GM18867 (cell line): ENCODE results near the gene NAV2.

Source experiments
- ATAC-seq: cut with Tn5 transposase; IDR thresholded peaks from one replicate; pipeline ENCODE4 v1.9.1; 2021; ENCODE audit warnings: mild to moderate bottlenecking, moderate library complexity; ENCODE audit not compliant: unreplicated experiment

The NAV2 gene

GRCh38 chr11:19739872-19740271 lies 27.2 kb downstream of the NAV2 start:
- ATAC-seq = no peak

GRCh38 chr11:19740586-19740985 lies 27.9 kb downstream of the NAV2 start:
- no peak for ATAC-seq

GRCh38 chr11:19742588-19743292 lies 30.1 kb downstream of the NAV2 start:
- peak; percentile 88 for ATAC-seq

GRCh38 chr11:19743622-19744021 lies 31.0 kb downstream of the NAV2 start:
- no peak for ATAC-seq

GRCh38 chr11:19744130-19744529 lies 31.5 kb downstream of the NAV2 start:
- ATAC-seq = no peak

GRCh38 chr11:19746086-19746485 lies 33.4 kb downstream of the NAV2 start:
- ATAC-seq = no peak

DNA sequence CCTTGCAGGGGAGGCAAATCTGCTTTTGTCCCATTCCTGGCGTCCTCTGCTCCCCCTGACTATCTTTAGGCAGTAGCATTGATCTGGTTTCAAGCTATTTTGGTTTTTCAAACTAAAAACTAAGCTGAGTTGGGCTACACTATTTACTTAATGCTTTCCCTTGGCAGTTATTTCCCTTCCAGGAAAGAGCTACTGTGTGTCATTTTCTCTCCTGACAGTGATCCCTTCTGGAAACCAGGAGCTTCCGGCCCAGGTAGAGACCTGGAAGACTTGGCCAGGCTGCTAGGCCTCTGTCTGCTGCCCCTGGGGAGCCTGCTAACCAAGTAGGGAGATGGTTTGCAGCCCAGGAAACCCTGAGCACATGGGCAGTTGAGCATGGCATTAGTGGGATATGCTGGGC lies 35.0 kb downstream of the NAV2 start:
- ATAC-seq = no peak

DNA sequence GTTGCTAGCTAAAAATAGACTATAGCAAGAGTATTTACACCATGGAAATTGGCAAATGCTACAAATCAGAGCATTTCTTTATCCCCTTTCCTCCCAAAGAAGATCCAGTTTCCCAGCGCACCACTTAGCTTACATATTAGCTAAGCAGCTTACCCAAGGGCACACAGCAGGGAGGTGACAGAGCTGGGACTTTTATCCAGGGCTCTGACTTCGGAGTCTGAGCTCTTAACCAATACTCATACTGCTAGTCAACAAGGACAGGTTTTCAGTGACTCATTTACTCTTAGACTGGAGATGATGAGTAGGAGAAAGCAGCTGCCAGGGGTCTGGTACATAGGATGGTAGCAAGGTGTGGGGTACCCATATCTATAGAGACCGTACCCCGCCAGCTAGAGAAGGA lies 38.4 kb downstream of the NAV2 start:
- ATAC-seq = no peak

- no peak for ATAC-seq
These were observed 40.9 kb downstream of the NAV2 start for GRCh38 chr11:19753451-19754106.

GRCh38 chr11:19756675-19757475 lies 44.2 kb downstream of the NAV2 start:
- no peak for ATAC-seq

GRCh38 chr11:19759389-19759788 lies 46.8 kb downstream of the NAV2 start:
- no peak for ATAC-seq

DNA sequence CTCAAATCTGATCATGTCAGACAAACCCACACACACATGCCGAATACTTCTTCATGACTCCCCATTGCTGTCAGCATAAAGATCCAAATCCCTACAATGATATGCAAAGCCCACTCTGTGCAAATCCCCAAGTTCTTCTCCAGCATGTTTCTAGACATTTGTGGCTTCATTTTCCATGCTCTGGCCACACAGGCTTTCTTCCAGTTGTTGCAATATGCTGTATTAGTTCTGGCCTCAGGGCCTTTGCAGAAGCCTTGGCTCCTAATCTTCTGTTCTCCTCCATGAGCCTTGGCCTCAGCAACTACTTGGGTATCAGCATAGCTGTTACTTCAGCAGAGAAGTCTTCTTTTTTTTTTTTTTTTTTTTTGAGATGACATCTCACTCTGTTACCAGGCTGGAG lies 49.6 kb downstream of the NAV2 start:
- no peak for ATAC-seq

GRCh38 chr11:19763330-19763729 lies 50.7 kb downstream of the NAV2 start:
- no peak for ATAC-seq

- no peak for ATAC-seq
These were observed 53.6 kb downstream of the NAV2 start for GRCh38 chr11:19766206-19766605.

GRCh38 chr11:19766810-19767209 lies 54.2 kb downstream of the NAV2 start:
- no peak for ATAC-seq

GRCh38 chr11:19767627-19768151 lies 55.1 kb downstream of the NAV2 start:
- no peak for ATAC-seq

- no peak for ATAC-seq
These were observed 55.6 kb downstream of the NAV2 start for GRCh38 chr11:19768197-19768596.

- no peak for ATAC-seq
These were observed 56.2 kb downstream of the NAV2 start for GRCh38 chr11:19768815-19769214.

DNA sequence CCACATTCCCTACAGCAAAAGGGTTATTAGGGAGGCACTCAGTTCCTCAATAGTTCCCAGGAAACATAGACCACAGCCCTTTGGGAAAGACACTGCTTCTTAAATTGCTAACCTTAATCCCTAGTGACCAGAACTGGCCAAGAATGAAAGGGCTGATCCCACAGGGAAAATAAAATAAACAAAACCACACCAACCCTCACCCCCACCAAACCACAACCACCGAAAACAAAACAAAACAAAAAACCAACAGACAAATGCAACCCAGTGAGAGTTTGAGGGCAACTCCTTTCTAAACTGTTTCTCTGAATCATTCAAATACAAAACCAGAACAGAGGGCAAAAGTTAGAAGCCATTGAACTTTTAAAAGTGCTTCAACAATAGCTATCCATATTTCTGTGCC lies 57.2 kb downstream of the NAV2 start:
- ATAC-seq = no peak

DNA sequence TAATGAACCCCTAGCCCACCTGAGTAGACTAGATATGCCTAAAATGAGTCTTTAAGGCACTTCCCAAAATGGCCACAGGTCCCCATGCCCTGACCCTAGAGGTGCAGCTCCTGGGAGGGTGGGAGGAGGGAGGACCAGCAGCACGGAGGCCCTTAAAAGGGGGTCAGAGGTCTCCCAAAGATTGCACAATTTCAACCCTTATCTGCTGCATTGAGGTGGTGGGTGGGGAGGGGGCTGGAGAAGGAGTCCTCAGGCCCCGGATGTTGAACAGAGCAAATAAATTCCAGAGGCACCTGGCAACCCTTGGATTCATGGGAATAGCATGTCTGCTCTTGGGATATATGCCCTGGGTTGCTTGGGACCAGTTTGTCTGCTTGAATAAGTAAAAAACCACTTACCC lies 57.6 kb downstream of the NAV2 start:
- ATAC-seq = no peak

DNA sequence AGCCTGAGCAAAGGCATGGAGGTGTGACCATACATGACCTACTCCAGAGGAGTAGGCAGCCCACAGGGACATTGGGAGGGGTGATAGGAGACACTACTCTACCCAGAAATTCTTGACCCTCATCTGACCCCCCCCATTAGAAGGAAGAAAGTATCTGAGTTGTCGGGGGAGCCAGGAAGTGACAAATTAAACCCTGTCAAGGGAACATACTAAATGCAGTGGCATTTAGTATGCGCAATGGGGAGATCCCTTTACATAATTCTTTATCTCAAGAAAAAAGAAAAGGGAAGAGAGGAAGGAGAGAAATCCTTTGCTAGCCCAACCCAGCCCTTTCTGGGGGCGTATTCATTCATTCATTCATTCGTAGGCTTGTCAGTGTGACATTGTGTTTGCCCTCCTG lies 58.8 kb downstream of the NAV2 start:
- ATAC-seq = no peak

DNA sequence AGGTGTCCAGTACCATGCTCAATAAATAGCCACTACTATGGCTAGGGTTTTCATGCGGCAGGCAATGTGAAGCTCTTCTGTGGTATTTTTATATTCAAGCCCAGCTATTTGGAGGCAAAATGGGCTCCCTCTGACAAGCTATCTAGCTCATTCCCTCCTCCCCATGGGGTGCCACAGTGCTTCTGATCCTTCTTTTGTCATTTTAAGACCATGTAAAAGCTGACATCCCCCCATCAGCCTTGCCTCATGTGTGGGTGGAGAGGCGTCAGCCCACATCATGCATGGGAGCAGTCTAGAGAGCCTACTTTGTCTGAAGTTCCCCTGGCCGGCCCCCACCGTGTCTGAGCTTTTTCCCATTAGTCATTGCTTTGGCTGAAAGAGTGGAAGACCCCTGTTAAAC lies 59.8 kb downstream of the NAV2 start:
- no peak for ATAC-seq
